GM12878 (cell line): ENCODE measurements around the gene ADGRF1. TPM values are rescaled to one million over a fixed set of nuclear protein-coding genes. Genes with fewer than 3 reads are reported as not detected.

ENCODE experiments used
- ATAC-seq: fragments of 200-7000 bp; cut with Tn5 transposase; 3 replicates; pipeline ENCODE4 v1.9.1; 2020; ENCODE audit warnings: mild to moderate bottlenecking, moderate library complexity
- BruUV-seq: library from RNA; stranded (reverse); fragments of 400-500 nt; replicated peaks from 2 replicates; lab custom pipeline; 2021; lab: Mats Ljungman, UMichigan
- CTCF ChIA-PET: fragments of 300-600 bp; sonication (Branson Sonifier 250); formaldehyde crosslinking; extraction: SDS; loops from one replicate; lab custom pipeline; 2021; ENCODE audit warnings: inconsistent platforms; lab: Yijun Ruan, JAX
- POLR2A ChIA-PET: fragments of 350-600 bp; formaldehyde crosslinking; extraction: SDS; loops from one replicate; lab custom pipeline; 2021; ENCODE audit warnings: inconsistent platforms; lab: Charles Lee
- RAD21 ChIA-PET: fragments of 300-600 bp; sonication (Branson Sonifier 250); formaldehyde crosslinking; loops from one replicate; lab custom pipeline; 2023; ENCODE audit warnings: antibody characterized with exemption; ENCODE audit not compliant: unreplicated experiment; lab: Charles Lee
- SMC1A ChIA-PET: fragments of 300-600 bp; sonication (Branson Sonifier 250); formaldehyde crosslinking; loops from one replicate; lab custom pipeline; 2023; ENCODE audit not compliant: unreplicated experiment, uncharacterized antibody; lab: Charles Lee
- DNase-seq: peaks from one replicate; pipeline ENCODE4 v3.0.0-alpha.2; 2011; ENCODE audit warnings: low read depth, low spot score
- FAIRE-seq: peaks from 3 replicates; lab custom pipeline; 2011; peaks lifted over from hg19 to GRCh38; lab: Jason Lieb, UNC
- H2AFZ ChIP-seq: 2 replicates; pipeline ENCODE4 v1.6.0; 2011; ENCODE audit warnings: low read depth, low read length, control low read depth; ENCODE audit not compliant: control insufficient read depth
- H3K27ac ChIP-seq: 2 replicates; pipeline ENCODE4 v1.5.1; 2011; ENCODE audit warnings: control low read depth; ENCODE audit not compliant: control insufficient read depth, insufficient read depth
- H3K27me3 ChIP-seq, 2 experiments: replicated peaks in 1 of 2; 2 replicates each; pipeline versions ENCODE4 v1.6.0 to v1.6.1; 2011; ENCODE audit warnings: low read length in 1 of 2; ENCODE audit not compliant: control insufficient read depth in 2 of 2, insufficient read depth in 2 of 2
- H3K36me3 ChIP-seq, 2 experiments: 2 replicates each; pipeline ENCODE4 v1.5.1; 2011; ENCODE audit warnings: low read length in 1 of 2; ENCODE audit not compliant: control insufficient read depth in 2 of 2, insufficient read depth in 2 of 2
- H3K4me1 ChIP-seq: 2 replicates; pipeline ENCODE4 v1.6.1; 2011; ENCODE audit warnings: mild to moderate bottlenecking, low read length, moderate library complexity, mixed read lengths; ENCODE audit not compliant: control insufficient read depth, insufficient read depth
- H3K4me2 ChIP-seq: 2 replicates; pipeline ENCODE4 v1.6.0; 2011; ENCODE audit warnings: control low read depth; ENCODE audit not compliant: control insufficient read depth, insufficient read depth
- H3K4me3 ChIP-seq: fragments of 200-600 bp; sonication (generic); 2 replicates; pipeline ENCODE4 v1.5.1; 2016
- H3K79me2 ChIP-seq: 2 replicates; pipeline ENCODE4 v1.6.0; 2011; ENCODE audit warnings: low read length; ENCODE audit not compliant: control insufficient read depth, insufficient read depth
- H3K9ac ChIP-seq: 2 replicates; pipeline ENCODE4 v1.8.0; 2011; ENCODE audit warnings: low read length, control low read depth, mixed read lengths; ENCODE audit not compliant: control insufficient read depth, insufficient read depth
- H3K9me3 ChIP-seq: replicated peaks from 3 replicates; pipeline ENCODE4 v1.5.1; 2011; ENCODE audit warnings: mild to moderate bottlenecking, low read length; ENCODE audit not compliant: control insufficient read depth, insufficient read depth
- H4K20me1 ChIP-seq: 2 replicates; pipeline ENCODE4 v1.6.0; 2011; ENCODE audit not compliant: control insufficient read depth, insufficient read depth
- BCLAF1 ChIP-seq: fragments of 450-650 bp; IDR thresholded peaks from 2 replicates; pipeline ENCODE4 v1.6.1; 2017; ENCODE audit warnings: antibody characterized with exemption, mild to moderate bottlenecking, moderate library complexity
- CHD1 ChIP-seq: IDR thresholded peaks from 2 replicates; pipeline ENCODE4 v1.6.1; 2012; ENCODE audit warnings: low read depth, low read length, improper control_type of control experiment
- IKZF1 ChIP-seq: fragments of 450-650 bp; conservative IDR thresholded peaks from 2 replicates; pipeline ENCODE4 v1.6.1; 2017; ENCODE audit warnings: antibody characterized with exemption, mild to moderate bottlenecking
- KAT2A ChIP-seq: conservative IDR thresholded peaks from 2 replicates; pipeline ENCODE4 v1.6.1; 2011; ENCODE audit warnings: low read depth, low read length; ENCODE audit not compliant: control insufficient read depth
- MLLT1 ChIP-seq: fragments of 450-650 bp; IDR thresholded peaks from 2 replicates; pipeline ENCODE4 v1.6.1; 2016; ENCODE audit warnings: mild to moderate bottlenecking
- RAD51 ChIP-seq: fragments of 450-650 bp; IDR thresholded peaks from 2 replicates; pipeline ENCODE4 v1.6.1; 2016; ENCODE audit warnings: moderate library complexity, mild to moderate bottlenecking, inconsistent platforms
- REST ChIP-seq: IDR thresholded peaks from 2 replicates; pipeline ENCODE4 v1.6.1; 2012; ENCODE audit warnings: mild to moderate bottlenecking, low read depth, low read length
- SIX5 ChIP-seq: IDR thresholded peaks from 2 replicates; pipeline ENCODE4 v1.6.1; 2011; ENCODE audit warnings: mild to moderate bottlenecking, low read depth, low read length, moderate library complexity; ENCODE audit not compliant: severe bottlenecking
- SKIL ChIP-seq: fragments of 450-650 bp; IDR thresholded peaks from 2 replicates; pipeline ENCODE4 v1.6.1; 2017; ENCODE audit warnings: mild to moderate bottlenecking, low read depth, inconsistent platforms; ENCODE audit not compliant: poor library complexity, severe bottlenecking
- SPI1 ChIP-seq: IDR thresholded peaks from 2 replicates; pipeline ENCODE4 v1.6.1; 2011; ENCODE audit warnings: low read depth, mild to moderate bottlenecking, low read length, moderate library complexity, borderline replicate concordance; ENCODE audit not compliant: insufficient read depth
- SUPT20H ChIP-seq: IDR thresholded peaks from 2 replicates; pipeline ENCODE4 v1.6.1; 2011; ENCODE audit warnings: low read depth, mild to moderate bottlenecking, low read length, moderate library complexity, borderline replicate concordance; ENCODE audit not compliant: control insufficient read depth
- ZBTB33 ChIP-seq: fragments of 450-650 bp; IDR thresholded peaks from 2 replicates; pipeline ENCODE4 v1.6.1; 2017; ENCODE audit warnings: mild to moderate bottlenecking
- WGBS: methylation state at CpG from one replicate; pipeline ENCODE4 v1.1.6; 2016; ENCODE audit warnings: low lambda C conversion rate; ENCODE audit not compliant: insufficient replicate concordance, insufficient coverage; ENCODE audit errors: missing lambda C conversion rate; 5-methylcytosine and 5-hydroxymethylcytosine counted together
- in situ Hi-C: fragments of 300-500 bp; cut with MboI; formaldehyde crosslinking; loops from 9 replicates; pipeline ENCODE4 v1.14.3; 2018; ENCODE audit warnings: mixed read lengths
- intact Hi-C: fragments of 100-400 bp; cut with micrococcal nuclease; formaldehyde crosslinking; loops from one replicate; pipeline ENCODE4 v1.14.2; 2022; ENCODE audit not compliant: unreplicated experiment
- polyA plus RNA-seq, 11 experiments: library from polyadenylated mRNA; depleted of rRNA in 4 of 11; unstranded in 6 of 11; stranded (reverse) in 5 of 11; fragments of >200 nt; fragmentation: Nextera tagmentation in 4 of 11; fragmentation: Illumina TruSeq in 1 of 11; extraction: Ambion mirVana in 4 of 11; extraction: Trizol in 1 of 11; gene quantifications; 1 replicate in 1 of 11; 2 replicates in 10 of 11; pipeline versions ENCODE4 v1.2.1 to v1.2.3, GENCODE V29; 2011 to 2016; ENCODE audit warnings: inconsistent platforms in 2 of 11, missing spikeins in 2 of 11, low read depth in 1 of 11
- total RNA-seq, 4 experiments: library from RNA; depleted of rRNA in 3 of 4; stranded (reverse); fragments of >200 nt in 3 of 4; fragmentation: Illumina TruSeq in 1 of 4; extraction: Trizol in 1 of 4; gene quantifications; 2 replicates each; pipeline versions ENCODE4 v1.2.1 to v1.2.3, GENCODE V29; 2013 to 2021

ADGRF1 gene
- total and polyA plus RNA-seq, 10 of the 15 experiments (the other 5 are each of a cell fraction or from before 2014, with no cell fraction given), result 0.05 TPM; not detected in 9

GRCh38 chr6:47090881-47091280 is 48.7 kb upstream of the ADGRF1 start:
- no peak overlapping the region for H3K9ac ChIP-seq
- no peaks in the 10 kb centered on the region for H3K4me1 ChIP-seq
- ATAC-seq (no peak), DNase-seq (no peak), FAIRE-seq (no peak)
- no peaks in the 10 kb centered on the region; a peak in 1 of 4 replicates for H3K27me3 ChIP-seq
- SMC1A ChIA-PET, result no interaction called here
- H4K20me1 ChIP-seq, result no peaks in the 10 kb centered on the region
- no peaks in the 10 kb centered on the region for H3K79me2 ChIP-seq
- H3K27ac ChIP-seq, result no peak overlapping the region
- WGBS, result 18% methylated on average over 6 of the region's 6 CpGs
- CTCF ChIA-PET, result no interaction called here
- H3K4me3 ChIP-seq, result no peak overlapping the region
- in situ Hi-C loops, result no loop called here
- H3K9me3 ChIP-seq, result no peaks in the 10 kb centered on the region
- BruUV-seq, result no TSS peak
- no peaks in the 10 kb centered on the region for H3K36me3 ChIP-seq
- POLR2A ChIA-PET, result no interaction called here
- H3K4me2 ChIP-seq, result no peak overlapping the region
- H2AFZ ChIP-seq, result no peak overlapping the region
- intact Hi-C loops, result no loop called here
- RAD21 ChIA-PET, result no interaction called here
- TF ChIP-seq IKZF1, result no peak
- TF ChIP-seq BCLAF1, result no peak
- TF ChIP-seq SKIL, result no peak
- no peak for TF ChIP-seq KAT2A
- no peak for TF ChIP-seq REST
- TF ChIP-seq SIX5, result no peak
- TF ChIP-seq SPI1, result no peak
- TF ChIP-seq CHD1, result no peak
- no peak for TF ChIP-seq MLLT1
- TF ChIP-seq ZBTB33, result no peak
- TF ChIP-seq RAD51, result no peak
- no peak for TF ChIP-seq SUPT20H
